Calu3 (cell line): ENCODE measurements around the gene MCF2L. TPM values are rescaled to one million over a fixed set of nuclear protein-coding genes. Genes with fewer than 3 reads are reported as not detected.

Experiments
- BruUV-seq: library from RNA; stranded (reverse); fragments of 400-500 nt; replicated peaks from 2 replicates; lab custom pipeline; 2021; lab: Mats Ljungman, UMichigan
- CTCF ChIA-PET: fragments of 300-600 bp; sonication (Branson Sonifier 250); formaldehyde crosslinking; loops from one replicate; lab custom pipeline; 2022; ENCODE audit warnings: antibody characterized with exemption; lab: Charles Lee
- DNase-seq: peaks from one replicate; pipeline ENCODE4 v3.0.0; 2022
- H3K27ac Mint-ChIP-seq: one replicate; pipeline ENCODE4 v1.8.0; 2022; ENCODE audit warnings: mixed read lengths; ENCODE audit not compliant: unreplicated experiment
- H3K27me3 Mint-ChIP-seq: one replicate; pipeline ENCODE4 v1.8.0; 2022; ENCODE audit warnings: mixed read lengths; ENCODE audit not compliant: unreplicated experiment
- H3K36me3 Mint-ChIP-seq: one replicate; pipeline ENCODE4 v1.8.0; 2022; ENCODE audit warnings: mild to moderate bottlenecking, moderate library complexity, mixed read lengths; ENCODE audit not compliant: insufficient read depth, unreplicated experiment
- H3K4me1 Mint-ChIP-seq: one replicate; pipeline ENCODE4 v1.8.0; 2022; ENCODE audit warnings: mild to moderate bottlenecking, low read depth, mixed read lengths; ENCODE audit not compliant: unreplicated experiment
- H3K4me3 Mint-ChIP-seq: one replicate; pipeline ENCODE4 v1.8.0; 2022; ENCODE audit warnings: mild to moderate bottlenecking, low read depth, moderate library complexity, mixed read lengths; ENCODE audit not compliant: unreplicated experiment
- H3K9me3 Mint-ChIP-seq: one replicate; pipeline ENCODE4 v1.8.0; 2022; ENCODE audit warnings: low read depth, mixed read lengths; ENCODE audit not compliant: unreplicated experiment
- intact Hi-C: fragments of 100-400 bp; cut with micrococcal nuclease; formaldehyde crosslinking; loops from one replicate; pipeline ENCODE4 v1.10.0; 2022; ENCODE audit not compliant: unreplicated experiment
- total RNA-seq: library from RNA; stranded (reverse); gene quantifications from 2 replicates; pipeline ENCODE4 v1.2.3, GENCODE V29; 2022
- TF ChIP-seq, protein P1 (sequence below): fragments of 200-600 bp; IDR thresholded peaks from one replicate; pipeline ENCODE4 v1.8.0; 2022; ENCODE audit warnings: antibody characterized with exemption; ENCODE audit not compliant: unreplicated experiment

MCF2L gene
- total RNA-seq, 1 experiment from 2014 or later, result 12.9 TPM

DNA sequence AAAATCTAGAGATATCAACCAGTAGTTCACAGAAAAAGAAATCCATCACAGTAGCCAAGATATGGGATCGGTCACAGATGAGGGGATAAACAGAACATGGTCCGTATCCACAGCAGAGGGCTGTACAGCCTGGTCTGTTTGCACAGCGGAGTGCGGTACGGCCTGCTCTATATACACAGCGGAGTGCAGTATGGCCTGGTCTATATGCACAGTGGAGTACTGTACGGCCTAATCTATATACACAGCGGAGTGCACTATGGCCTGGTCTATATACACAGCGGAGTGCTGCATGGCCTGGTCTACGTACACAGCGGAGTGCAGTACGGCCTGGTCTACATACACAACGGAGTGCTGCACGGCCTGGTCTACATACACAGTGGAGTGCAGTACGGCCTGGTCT is 43.0 kb upstream of the MCF2L start:
- BruUV-seq, result no TSS peak
- TF ChIP-seq, protein P1, sequence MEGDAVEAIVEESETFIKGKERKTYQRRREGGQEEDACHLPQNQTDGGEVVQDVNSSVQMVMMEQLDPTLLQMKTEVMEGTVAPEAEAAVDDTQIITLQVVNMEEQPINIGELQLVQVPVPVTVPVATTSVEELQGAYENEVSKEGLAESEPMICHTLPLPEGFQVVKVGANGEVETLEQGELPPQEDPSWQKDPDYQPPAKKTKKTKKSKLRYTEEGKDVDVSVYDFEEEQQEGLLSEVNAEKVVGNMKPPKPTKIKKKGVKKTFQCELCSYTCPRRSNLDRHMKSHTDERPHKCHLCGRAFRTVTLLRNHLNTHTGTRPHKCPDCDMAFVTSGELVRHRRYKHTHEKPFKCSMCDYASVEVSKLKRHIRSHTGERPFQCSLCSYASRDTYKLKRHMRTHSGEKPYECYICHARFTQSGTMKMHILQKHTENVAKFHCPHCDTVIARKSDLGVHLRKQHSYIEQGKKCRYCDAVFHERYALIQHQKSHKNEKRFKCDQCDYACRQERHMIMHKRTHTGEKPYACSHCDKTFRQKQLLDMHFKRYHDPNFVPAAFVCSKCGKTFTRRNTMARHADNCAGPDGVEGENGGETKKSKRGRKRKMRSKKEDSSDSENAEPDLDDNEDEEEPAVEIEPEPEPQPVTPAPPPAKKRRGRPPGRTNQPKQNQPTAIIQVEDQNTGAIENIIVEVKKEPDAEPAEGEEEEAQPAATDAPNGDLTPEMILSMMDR, result no peak
- H3K27ac Mint-ChIP-seq, result no peak overlapping the region
- no peaks in the 10 kb centered on the region for H3K9me3 Mint-ChIP-seq
- peaks cover 8% of the 10 kb centered on the region for H3K4me1 Mint-ChIP-seq
- CTCF ChIA-PET, result no interaction called here
- no peak overlapping the region for H3K4me3 Mint-ChIP-seq
- intact Hi-C loops, result no loop called here
- DNase-seq, result no peak
- no peaks in the 10 kb centered on the region for H3K27me3 Mint-ChIP-seq
- H3K36me3 Mint-ChIP-seq, result no peaks in the 10 kb centered on the region

DNA sequence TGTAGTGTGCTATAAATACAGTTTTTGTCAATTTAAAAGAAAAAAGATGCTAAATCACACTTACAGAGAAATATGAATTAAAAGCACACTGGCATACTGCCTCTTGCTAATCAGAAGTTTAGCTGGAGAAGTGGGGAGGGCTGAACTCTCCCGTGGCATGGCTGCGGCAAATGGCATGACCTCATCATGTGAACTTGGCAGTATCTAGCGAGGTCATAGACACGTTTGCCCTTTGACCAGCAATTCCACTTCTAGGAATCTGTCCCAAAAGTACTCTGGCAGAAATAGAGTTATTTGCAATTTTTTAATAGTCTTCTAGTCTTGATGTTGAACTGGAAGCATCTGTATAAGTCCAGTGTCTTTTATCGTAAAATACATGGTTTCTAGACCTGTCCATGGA is 42.0 kb upstream of the MCF2L start:
- Mint-ChIP-seq H3K4me3 (no peak overlapping the region), H3K27me3 (no peaks in the 10 kb centered on the region), H3K36me3 (no peaks in the 10 kb centered on the region), H3K9me3 (no peaks in the 10 kb centered on the region), H3K4me1 (peaks cover 8% of the 10 kb centered on the region), H3K27ac (no peak overlapping the region)
- TF ChIP-seq, protein P1, result no peak
- BruUV-seq, result no TSS peak
- no peak for DNase-seq
- intact Hi-C loops, result no loop called here
- CTCF ChIA-PET, result no interaction called here

DNA sequence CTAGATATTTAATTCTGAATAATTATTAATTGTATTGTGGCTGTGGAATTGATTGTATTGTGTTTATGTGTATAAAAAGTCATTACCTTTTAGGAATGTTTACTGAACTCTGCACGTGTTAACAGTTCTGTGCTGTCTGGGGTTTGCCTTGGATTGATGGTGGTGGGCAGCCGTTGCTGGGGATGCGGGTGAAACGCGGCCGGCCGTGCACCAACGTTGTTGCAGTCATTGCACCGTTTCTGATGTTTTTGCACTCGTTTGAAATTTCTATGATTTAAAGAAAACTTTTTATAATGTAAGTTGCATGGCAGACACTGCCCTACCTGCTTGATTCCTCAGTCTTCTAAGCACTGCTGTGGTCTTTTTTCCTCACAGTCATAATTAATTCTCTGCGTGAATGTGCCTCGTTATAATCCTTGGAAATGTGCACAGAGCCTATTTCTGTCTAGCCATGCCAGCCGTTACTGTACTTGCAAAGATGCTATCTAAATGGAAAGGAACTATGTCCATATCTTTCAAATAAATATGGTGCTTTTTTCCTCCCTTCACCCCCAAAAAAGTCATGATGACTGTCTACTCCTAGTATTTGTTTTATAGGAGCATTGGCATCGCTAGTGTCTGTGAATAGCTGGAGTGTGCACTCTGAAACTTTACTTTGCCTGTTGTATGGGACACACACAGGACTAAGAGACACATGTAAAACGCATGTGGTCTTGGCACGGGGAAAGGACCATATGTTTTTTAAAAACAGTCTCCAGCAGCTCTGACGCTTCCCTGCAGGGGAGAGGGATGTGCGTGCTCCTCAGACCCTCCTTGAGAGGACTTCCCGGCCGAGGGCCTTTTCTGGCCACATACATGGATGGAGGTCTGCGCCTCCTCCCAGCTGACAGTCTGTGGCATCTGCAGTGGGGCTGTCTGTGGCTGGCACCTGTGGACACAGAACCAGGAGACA is 40.7 kb upstream of the MCF2L start:
- no peaks in the 10 kb centered on the region for H3K27me3 Mint-ChIP-seq
- no TSS peak for BruUV-seq
- DNase-seq, result no peak
- no peak overlapping the region for H3K4me3 Mint-ChIP-seq
- no peak overlapping the region for H3K27ac Mint-ChIP-seq
- CTCF ChIA-PET, result no interaction called here
- TF ChIP-seq, protein P1, result no peak
- H3K36me3 Mint-ChIP-seq, result no peaks in the 10 kb centered on the region
- intact Hi-C loops, result no loop called here
- no peaks in the 10 kb centered on the region for H3K9me3 Mint-ChIP-seq
- peaks cover 8% of the 10 kb centered on the region for H3K4me1 Mint-ChIP-seq

DNA sequence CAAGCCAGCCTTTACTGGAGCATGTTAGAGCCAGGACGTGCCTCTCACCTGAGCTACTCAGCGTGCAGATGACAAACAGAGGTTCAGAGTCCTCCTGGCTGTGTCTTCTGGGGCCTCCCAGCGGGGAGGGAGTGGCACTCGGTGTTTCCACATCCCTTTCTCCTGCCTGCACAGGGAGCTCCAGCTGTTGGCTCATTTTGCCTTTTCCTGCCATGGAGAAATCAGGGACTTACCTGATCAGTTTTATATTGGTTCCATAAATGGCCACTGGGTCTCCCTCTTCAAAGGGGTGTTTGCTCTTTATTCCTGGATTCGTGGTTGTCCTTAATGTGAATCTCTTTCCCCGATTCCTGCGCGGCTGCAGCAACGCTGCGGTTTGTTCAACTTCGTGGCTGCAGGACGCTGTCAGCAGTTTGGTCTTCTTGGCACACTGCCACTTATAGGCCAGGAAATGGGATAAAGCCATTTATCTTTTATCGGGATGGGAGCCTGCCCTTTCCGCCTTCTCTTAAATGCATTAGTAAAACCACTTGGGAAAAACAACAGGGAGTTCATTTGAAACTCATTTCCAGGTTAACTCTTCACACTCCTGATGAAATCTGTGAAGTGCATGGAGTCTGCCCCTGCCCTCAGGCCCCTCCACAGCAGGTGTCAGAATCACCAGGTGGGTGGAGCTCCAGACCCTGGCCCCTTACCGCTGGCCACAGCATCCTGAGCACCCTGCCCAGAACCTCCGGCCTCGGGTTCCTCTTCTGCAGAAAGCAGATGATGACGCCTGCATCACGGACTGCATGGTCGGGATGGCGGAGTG is 39.8 kb upstream of the MCF2L start:
- DNase-seq, result peak; percentile 11
- peak overlapping the region; percentile 33 for H3K4me3 Mint-ChIP-seq
- BruUV-seq, result no TSS peak

More for the DNA sequence above, 39.8 kb upstream of the MCF2L start:
- Mint-ChIP-seq H3K9me3 (no peaks in the 10 kb centered on the region), H3K36me3 (no peaks in the 10 kb centered on the region), H3K27me3 (no peaks in the 10 kb centered on the region), H3K27ac (no peak overlapping the region), H3K4me1 (peaks cover 8% of the 10 kb centered on the region)
- CTCF ChIA-PET, result no interaction called here
- intact Hi-C loops, result no loop called here
- TF ChIP-seq, protein P1, result no peak
